ENCODE data around the gene FBXL16.
"Not testable (repeated sequence)": the region's sequence is repeated elsewhere in the genome, so short reads cannot be mapped to it uniquely, and the experiment has no call there.

The FBXL16 gene

DNA sequence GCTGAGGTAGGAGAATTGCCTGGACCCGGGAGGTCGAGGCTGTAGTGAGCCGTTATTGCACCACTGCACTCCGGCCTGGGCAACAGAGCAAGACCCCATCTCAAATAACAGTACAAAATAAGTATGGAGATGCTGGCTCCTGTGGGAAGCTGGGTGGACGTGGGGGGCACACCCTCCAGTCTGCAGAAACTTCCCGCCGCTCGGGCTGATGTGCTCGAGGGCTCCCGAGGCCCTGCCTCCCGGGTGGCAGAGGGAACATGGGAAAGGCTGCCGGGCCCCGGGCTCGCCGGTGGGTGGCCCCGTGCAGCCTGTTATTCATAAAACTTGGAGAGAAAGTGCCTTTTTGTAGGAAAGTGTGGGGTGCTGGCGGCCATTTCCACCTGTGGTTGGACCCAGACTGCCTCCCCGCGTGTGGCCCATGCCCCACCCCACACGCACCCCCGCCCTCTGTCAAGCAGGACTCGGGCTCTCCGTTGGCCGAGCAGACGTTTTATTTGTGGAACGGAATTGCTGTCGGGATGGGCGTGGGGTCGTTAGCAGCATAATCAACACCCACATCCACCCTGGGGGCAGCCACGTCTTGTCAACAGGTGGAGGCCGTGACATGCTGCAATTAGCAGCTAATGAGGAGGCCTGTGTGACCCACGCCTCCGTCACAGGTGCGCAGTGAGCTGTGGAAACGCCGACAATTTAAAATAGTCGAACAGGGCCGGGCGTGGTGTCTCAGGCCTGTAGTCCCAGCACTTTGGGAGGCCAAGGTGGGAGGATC lies 42.6 kb upstream of the FBXL16 start:
- DNase-seq (ENCODE audit: insufficient read length, low spot score) (no peak), FAIRE-seq (no peak)
- TF ChIP-seq, protein P1, sequence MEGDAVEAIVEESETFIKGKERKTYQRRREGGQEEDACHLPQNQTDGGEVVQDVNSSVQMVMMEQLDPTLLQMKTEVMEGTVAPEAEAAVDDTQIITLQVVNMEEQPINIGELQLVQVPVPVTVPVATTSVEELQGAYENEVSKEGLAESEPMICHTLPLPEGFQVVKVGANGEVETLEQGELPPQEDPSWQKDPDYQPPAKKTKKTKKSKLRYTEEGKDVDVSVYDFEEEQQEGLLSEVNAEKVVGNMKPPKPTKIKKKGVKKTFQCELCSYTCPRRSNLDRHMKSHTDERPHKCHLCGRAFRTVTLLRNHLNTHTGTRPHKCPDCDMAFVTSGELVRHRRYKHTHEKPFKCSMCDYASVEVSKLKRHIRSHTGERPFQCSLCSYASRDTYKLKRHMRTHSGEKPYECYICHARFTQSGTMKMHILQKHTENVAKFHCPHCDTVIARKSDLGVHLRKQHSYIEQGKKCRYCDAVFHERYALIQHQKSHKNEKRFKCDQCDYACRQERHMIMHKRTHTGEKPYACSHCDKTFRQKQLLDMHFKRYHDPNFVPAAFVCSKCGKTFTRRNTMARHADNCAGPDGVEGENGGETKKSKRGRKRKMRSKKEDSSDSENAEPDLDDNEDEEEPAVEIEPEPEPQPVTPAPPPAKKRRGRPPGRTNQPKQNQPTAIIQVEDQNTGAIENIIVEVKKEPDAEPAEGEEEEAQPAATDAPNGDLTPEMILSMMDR (IDR thresholded peaks at IDR 0.05; ENCODE audit: insufficient read depth, missing control alignments): no peak

DNA sequence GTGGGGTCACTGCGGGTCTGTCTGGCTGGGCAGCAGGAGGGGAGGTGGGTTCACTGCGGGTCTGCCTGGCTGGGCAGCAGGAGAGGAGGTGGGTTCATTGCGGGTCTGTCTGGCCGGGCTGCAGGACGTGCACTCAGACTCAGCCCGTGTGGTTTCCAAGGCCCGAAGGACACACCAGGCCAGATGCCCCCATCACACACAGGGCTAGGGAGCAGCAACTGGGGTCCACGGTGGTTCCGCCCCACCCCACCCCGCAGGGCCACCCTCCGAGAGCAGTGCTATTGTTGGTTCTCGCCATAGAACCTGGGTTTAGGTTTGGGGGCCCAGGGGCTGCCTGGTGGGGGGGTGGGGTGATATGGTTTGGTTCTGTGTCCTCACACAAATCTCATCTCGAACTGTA lies 41.0 kb upstream of the FBXL16 start:
- no peak for FAIRE-seq
- TF ChIP-seq, protein P1 (IDR thresholded peaks at IDR 0.05; ENCODE audit: insufficient read depth, missing control alignments): no peak
- DNase-seq (ENCODE audit: insufficient read length, low spot score): no peak

DNA sequence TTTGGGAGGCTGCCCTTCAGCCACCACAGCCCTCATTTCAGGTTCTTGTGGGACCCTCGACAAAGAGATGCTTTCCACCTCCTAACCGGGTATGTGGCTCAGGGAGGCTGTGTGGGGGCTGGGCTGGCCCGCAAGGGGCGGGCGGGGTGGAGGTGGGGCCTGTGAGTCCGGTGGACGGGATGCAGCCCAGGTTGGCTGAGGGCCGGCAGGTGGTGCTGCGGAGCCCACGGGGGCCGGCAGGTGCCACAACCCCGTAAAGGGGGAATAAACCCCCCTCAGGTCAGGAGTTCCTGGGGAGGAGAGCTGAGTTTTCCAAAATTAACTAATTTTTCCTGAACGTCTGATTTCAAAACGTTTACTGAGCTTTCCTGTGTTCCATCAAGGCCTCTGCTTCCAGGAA lies 40.1 kb upstream of the FBXL16 start:
- DNase-seq (ENCODE audit: insufficient read length, low spot score): no peak
- TF ChIP-seq, protein P1 (IDR thresholded peaks at IDR 0.05; ENCODE audit: insufficient read depth, missing control alignments): no peak
- no peak for FAIRE-seq

DNA sequence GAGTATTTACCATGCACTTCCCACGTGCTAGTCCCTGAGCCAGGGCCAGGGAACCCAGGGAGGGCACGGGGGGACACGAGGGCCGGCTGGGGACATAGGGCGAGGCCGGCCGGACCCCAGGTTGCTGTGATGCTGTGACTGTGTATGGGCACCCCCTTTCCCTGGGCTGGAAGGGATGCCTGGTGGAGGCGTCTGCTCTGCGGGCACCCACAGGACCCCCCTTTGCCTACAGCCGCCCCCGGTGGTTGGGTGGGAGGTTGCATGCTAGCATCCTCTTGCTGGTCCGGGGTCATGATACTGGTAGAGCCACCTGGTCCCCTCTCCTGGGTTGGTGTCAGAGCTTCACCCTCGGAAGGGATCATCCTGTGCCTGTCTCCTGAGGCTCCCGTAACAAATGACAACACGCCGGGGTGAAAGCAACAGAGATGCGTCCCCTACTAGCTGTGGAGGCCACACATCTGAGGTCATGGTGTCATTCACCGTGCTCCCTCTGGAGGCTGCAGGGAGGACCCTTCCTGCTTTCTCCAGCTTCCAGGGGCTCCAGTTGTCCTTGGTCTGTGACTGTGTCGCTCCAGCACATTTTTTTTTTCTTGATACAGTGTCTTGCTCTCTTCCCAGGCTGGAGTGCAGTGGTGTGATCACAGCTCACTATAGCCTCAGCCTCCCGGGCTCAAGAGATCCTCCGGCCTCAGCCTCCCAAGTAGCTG lies 38.3 kb upstream of the FBXL16 start:
- DNase-seq (ENCODE audit: insufficient read length, low spot score) (no peak), FAIRE-seq (no peak)
- TF ChIP-seq, protein P1 (IDR thresholded peaks at IDR 0.05; ENCODE audit: insufficient read depth, missing control alignments): no peak

DNA sequence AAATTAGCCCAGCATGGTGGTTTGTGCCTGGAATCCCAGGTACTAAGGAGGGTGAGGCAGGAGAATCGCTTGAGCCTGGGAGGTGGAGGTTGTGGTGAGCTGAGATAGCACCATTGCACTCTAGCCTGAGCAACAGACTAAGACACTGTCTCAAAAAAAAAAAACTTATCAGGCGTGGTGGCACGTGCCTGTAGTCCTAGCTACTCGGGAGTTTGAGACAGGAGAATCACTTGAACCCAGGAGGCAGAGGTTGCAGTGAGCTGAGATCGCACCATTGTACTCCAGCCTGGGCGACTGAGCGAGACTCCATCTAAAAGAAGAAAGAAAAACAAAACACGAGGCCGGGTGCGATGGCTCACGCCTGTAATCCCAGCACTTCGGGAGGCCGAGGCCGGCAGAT lies 37.3 kb upstream of the FBXL16 start:
- FAIRE-seq: not testable (repeated sequence)

DNA sequence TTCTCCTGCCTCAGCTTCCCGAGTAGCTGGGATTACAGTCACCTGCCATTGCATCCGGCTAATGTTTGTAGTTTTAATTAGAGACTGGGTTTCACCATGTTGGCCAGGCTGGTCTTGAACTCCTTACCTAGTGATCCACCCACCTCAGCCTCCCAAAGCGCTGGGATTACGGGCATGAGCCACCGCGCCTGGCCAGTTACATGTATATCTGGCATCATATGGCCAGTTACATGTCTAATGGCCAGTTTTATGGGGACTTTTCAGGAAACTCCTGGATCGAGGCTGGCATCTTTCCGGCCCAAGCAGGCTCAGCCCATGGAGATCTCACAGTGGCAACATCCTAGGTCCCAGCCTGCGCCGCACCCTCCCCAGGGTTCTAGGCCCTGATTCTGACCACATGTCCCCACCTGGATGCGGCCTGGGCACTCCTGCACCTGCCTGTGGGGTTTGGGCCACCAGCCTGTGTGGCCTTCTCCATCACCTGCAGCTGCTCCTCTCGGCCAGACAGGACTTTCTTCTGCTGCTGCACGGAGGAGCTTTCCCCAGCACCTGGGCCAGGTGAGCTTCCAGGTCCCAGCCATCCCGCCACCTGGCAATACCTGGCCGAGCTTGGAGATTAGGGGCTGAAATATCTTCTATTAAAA lies 36.5 kb upstream of the FBXL16 start:
- TF ChIP-seq, protein P1 (IDR thresholded peaks at IDR 0.05; ENCODE audit: insufficient read depth, missing control alignments): no peak
- FAIRE-seq: no peak
- no peak for DNase-seq (ENCODE audit: insufficient read length, low spot score)

More for the DNA sequence above, 37.3 kb upstream of the FBXL16 start:
- DNase-seq (ENCODE audit: insufficient read length, low spot score): not testable (repeated sequence)

DNA sequence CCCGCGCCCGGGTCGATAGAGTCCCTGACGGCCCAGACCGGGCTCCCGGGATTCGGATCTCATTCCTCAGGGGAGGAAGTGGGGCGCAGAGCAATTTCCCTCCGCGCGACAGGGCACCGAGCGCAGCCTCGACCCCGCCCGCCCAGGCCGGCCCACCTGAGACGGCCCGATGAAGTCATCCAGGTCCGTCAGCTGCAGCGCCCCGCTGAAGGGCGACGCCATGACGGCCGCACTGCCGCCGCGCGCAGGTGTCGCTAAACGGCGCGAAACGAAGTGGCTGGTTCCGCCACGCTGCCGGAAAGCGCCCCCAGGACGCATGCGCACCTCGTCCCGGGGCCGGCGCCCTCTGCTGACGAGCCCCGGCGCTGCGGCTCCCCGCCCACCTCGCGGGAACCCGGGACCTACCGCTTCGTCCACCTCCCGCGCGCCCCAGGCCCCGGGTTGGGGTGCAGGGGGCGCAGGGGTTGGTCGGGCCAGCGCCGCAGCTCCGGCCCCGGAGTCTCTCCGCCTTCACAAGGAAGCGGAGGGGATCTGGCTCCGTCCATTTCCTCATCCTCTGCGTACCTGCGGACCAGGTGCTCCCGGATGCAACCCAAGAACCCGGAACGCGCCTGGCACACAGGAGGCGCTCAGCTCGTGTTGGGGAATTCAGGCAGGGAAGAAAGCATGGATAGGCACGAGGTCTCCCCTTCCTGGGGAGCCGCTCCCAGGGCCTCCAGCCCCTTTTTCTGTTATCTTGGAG lies 35.3 kb upstream of the FBXL16 start, which contains the start of gene CIAO3:
Gene CIAO3 (minus strand): TSS at position 234 of the 742 bp plus-strand sequence. CDS start 12 bp downstream, at position 222.
- FAIRE-seq (no peak), DNase-seq (ENCODE audit: insufficient read length, low spot score) (peak; percentile 93)
- TF ChIP-seq, protein P1 (IDR thresholded peaks at IDR 0.05; ENCODE audit: insufficient read depth, missing control alignments): peak; percentile 68

Measured in D721Med (cell line).